ENCODE results near the gene EIPR1.

DNA sequence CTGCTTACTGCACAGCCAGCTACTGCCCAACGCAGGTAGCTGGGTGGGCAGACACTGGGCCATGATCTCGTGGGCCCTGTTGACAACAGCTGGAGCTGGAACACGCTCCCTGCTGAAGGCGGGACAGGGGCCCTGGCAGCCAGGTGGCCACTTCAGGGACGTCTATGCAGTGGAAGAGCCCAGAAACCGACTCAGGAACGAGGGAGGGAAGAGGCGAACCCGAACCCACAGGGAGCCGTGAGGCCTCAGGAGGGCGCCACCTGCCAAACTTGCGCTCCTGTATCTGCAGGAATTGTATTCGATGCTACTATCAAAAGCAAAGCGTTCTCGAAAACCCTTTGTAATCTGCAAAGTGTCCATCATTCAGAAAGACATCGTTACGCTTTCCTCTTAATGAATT is 198.4 kb downstream of the EIPR1 start:
- TF ChIP-seq, protein P1, sequence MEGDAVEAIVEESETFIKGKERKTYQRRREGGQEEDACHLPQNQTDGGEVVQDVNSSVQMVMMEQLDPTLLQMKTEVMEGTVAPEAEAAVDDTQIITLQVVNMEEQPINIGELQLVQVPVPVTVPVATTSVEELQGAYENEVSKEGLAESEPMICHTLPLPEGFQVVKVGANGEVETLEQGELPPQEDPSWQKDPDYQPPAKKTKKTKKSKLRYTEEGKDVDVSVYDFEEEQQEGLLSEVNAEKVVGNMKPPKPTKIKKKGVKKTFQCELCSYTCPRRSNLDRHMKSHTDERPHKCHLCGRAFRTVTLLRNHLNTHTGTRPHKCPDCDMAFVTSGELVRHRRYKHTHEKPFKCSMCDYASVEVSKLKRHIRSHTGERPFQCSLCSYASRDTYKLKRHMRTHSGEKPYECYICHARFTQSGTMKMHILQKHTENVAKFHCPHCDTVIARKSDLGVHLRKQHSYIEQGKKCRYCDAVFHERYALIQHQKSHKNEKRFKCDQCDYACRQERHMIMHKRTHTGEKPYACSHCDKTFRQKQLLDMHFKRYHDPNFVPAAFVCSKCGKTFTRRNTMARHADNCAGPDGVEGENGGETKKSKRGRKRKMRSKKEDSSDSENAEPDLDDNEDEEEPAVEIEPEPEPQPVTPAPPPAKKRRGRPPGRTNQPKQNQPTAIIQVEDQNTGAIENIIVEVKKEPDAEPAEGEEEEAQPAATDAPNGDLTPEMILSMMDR (IDR thresholded peaks at IDR 0.05), result no peak
- no peak for TF ChIP-seq POLR2A (IDR thresholded peaks at IDR 0.05; ENCODE audit: low read depth)

Data from esophagus muscularis mucosa (tissue), 3 donors.